Endothelial cell of umbilical vein (primary cell): ENCODE measurements around the gene PLPPR5. TPM values are rescaled to one million over a fixed set of nuclear protein-coding genes. Genes with fewer than 3 reads are reported as not detected.

Source experiments
- BruUV-seq: library from RNA; stranded (reverse); fragments of 400-500 nt; replicated peaks from 2 replicates; lab custom pipeline; 2021; lab: Mats Ljungman, UMichigan
- CTCF ChIA-PET: fragments of 300-600, 350-600 bp; sonication (Branson Sonifier 250); formaldehyde crosslinking; loops from one replicate; lab custom pipeline; 2021; ENCODE audit warnings: antibody characterized with exemption, inconsistent platforms; lab: Charles Lee
- POLR2A ChIA-PET: fragments of 300-600, 350-600 bp; sonication (Branson Sonifier 250); formaldehyde crosslinking; loops from one replicate; lab custom pipeline; 2021; ENCODE audit warnings: antibody characterized with exemption, inconsistent platforms; lab: Charles Lee
- DNase-seq: peaks from one replicate; pipeline ENCODE4 v3.0.0-alpha.2; 2011; ENCODE audit warnings: low read depth, low spot score
- FAIRE-seq: peaks from 2 replicates; lab custom pipeline; 2011; peaks lifted over from hg19 to GRCh38; lab: Jason Lieb, UNC
- H2AFZ ChIP-seq: 2 replicates; pipeline ENCODE4 v1.6.0; 2012; ENCODE audit warnings: low read depth, low read length, control low read depth, inconsistent platforms
- H3K27ac ChIP-seq: 2 replicates; pipeline ENCODE4 v1.5.1; 2011; ENCODE audit warnings: low read depth, mild to moderate bottlenecking, control low read depth, low read length, moderate library complexity; ENCODE audit not compliant: insufficient read depth
- H3K27me3 ChIP-seq, 2 experiments: 2 replicates each; pipeline versions ENCODE4 v1.6.0 to v1.6.1; 2011; ENCODE audit warnings: low read length in 2 of 2, mixed read lengths in 1 of 2; ENCODE audit not compliant: control insufficient read depth in 2 of 2, insufficient read depth in 2 of 2
- H3K36me3 ChIP-seq, 2 experiments: 2 replicates in 1 of 2; 3 replicates in 1 of 2; pipeline ENCODE4 v1.5.1; 2011; ENCODE audit warnings: low read length in 2 of 2, mild to moderate bottlenecking in 1 of 2, moderate library complexity in 1 of 2; ENCODE audit not compliant: control insufficient read depth in 2 of 2, insufficient read depth in 2 of 2; ENCODE audit errors: extremely low read depth in 1 of 2
- H3K4me1 ChIP-seq: 3 replicates; pipeline ENCODE4 v1.5.1; 2011; ENCODE audit warnings: mild to moderate bottlenecking, low read length; ENCODE audit not compliant: control insufficient read depth, insufficient read depth; ENCODE audit errors: extremely low read depth
- H3K4me2 ChIP-seq: 2 replicates; pipeline ENCODE4 v1.6.1; 2011; ENCODE audit warnings: low read length, control low read depth, mixed read lengths; ENCODE audit not compliant: insufficient read depth
- H3K4me3 ChIP-seq, 3 experiments: fragments of 200-600 bp in 1 of 3; sonication (generic), shearing (Covaris generic) in 1 of 3; replicated peaks in 1 of 3; 2 replicates each; pipeline ENCODE4 v1.5.1; 2011 to 2016; ENCODE audit warnings: control low read depth in 3 of 3, low read length in 3 of 3, mild to moderate bottlenecking in 2 of 3, inconsistent platforms in 1 of 3, low read depth in 1 of 3, moderate library complexity in 1 of 3; ENCODE audit not compliant: insufficient read depth in 1 of 3
- H3K79me2 ChIP-seq: 2 replicates; pipeline ENCODE4 v1.6.0; 2012; ENCODE audit warnings: low read length, inconsistent platforms; ENCODE audit not compliant: control insufficient read depth, insufficient read depth
- H3K9ac ChIP-seq: replicated peaks from 2 replicates; pipeline ENCODE3; 2011; ENCODE audit warnings: low read length, control low read depth; ENCODE audit not compliant: insufficient read depth; ENCODE audit errors: extremely low read depth
- H3K9me1 ChIP-seq: replicated peaks from 3 replicates; pipeline ENCODE4 v1.6.0; 2011; ENCODE audit warnings: mild to moderate bottlenecking, low read length; ENCODE audit not compliant: control insufficient read depth, insufficient read depth; ENCODE audit errors: extremely low read depth
- H3K9me3 ChIP-seq: replicated peaks from 2 replicates; pipeline ENCODE4 v1.5.1; 2012; ENCODE audit warnings: low read length, inconsistent platforms; ENCODE audit not compliant: control insufficient read depth, insufficient read depth
- H4K20me1 ChIP-seq: replicated peaks from 2 replicates; pipeline ENCODE3; 2011; ENCODE audit warnings: mild to moderate bottlenecking, low read length; ENCODE audit not compliant: control insufficient read depth, insufficient read depth; ENCODE audit errors: extremely low read depth
- EZH2 ChIP-seq: IDR thresholded peaks from 2 replicates; pipeline ENCODE4 v1.6.1; 2012; ENCODE audit warnings: borderline replicate concordance, low read depth, mild to moderate bottlenecking, moderate library complexity, low read length, inconsistent platforms; ENCODE audit not compliant: severe bottlenecking
- FOS ChIP-seq: IDR thresholded peaks from 2 replicates; pipeline ENCODE4 v1.6.1; 2011; ENCODE audit warnings: mild to moderate bottlenecking, low read length, moderate library complexity, borderline replicate concordance; ENCODE audit not compliant: insufficient read depth
- GATA2 ChIP-seq: IDR thresholded peaks from 2 replicates; pipeline ENCODE4 v1.7.0; 2011; ENCODE audit warnings: low read depth, mild to moderate bottlenecking, moderate library complexity, mixed read lengths, low read length; ENCODE audit not compliant: insufficient read length, insufficient read depth
- JUN ChIP-seq: IDR thresholded peaks from 2 replicates; pipeline ENCODE4 v1.6.1; 2011; ENCODE audit warnings: borderline replicate concordance, low read depth; ENCODE audit not compliant: insufficient read length, insufficient read depth
- MAX ChIP-seq: IDR thresholded peaks from 2 replicates; pipeline ENCODE4 v1.6.1; 2011; ENCODE audit not compliant: insufficient read depth, insufficient read length
- MYC ChIP-seq: IDR thresholded peaks from one replicate; pipeline ENCODE4 v1.6.1; 2011; ENCODE audit warnings: mild to moderate bottlenecking, low read depth, low read length
- POLR2A ChIP-seq: IDR thresholded peaks from 2 replicates; pipeline ENCODE4 v1.6.1; 2012; ENCODE audit warnings: low read depth, mild to moderate bottlenecking, control low read depth, low read length
- POLR2AphosphoS5 ChIP-seq: IDR thresholded peaks from 2 replicates; pipeline ENCODE4 v1.6.1; 2012; ENCODE audit warnings: low read depth, mild to moderate bottlenecking, control low read depth, low read length, moderate library complexity; ENCODE audit not compliant: insufficient read depth
- dilution Hi-C: fragments of 300-500 bp; cut with MboI; formaldehyde crosslinking; loops from one replicate; pipeline ENCODE4 v1.15.0; 2019; ENCODE audit warnings: low sequenced_read_pairs; ENCODE audit not compliant: extremely low pct_ligation_motif_present
- intact Hi-C: fragments of 100-400 bp; cut with micrococcal nuclease; formaldehyde crosslinking; loops from one replicate; pipeline ENCODE4 v1.10.0; 2022
- polyA plus RNA-seq, 4 experiments: library from polyadenylated mRNA; depleted of rRNA in 3 of 4; stranded (reverse) in 3 of 4; unstranded in 1 of 4; fragments of >200 nt; gene quantifications; 2 replicates each; pipeline versions ENCODE4 v1.2.1 to v1.2.3, GENCODE V29; 2011 to 2012; ENCODE audit warnings: missing spikeins in 1 of 4
- total RNA-seq: library from RNA; stranded (reverse); gene quantifications from 2 replicates; pipeline ENCODE4 v1.2.3, GENCODE V29; 2021
- TF ChIP-seq, protein P1 (sequence below), 2 donors: IDR thresholded peaks; 1 replicate in 1 of 2; 2 replicates in 1 of 2; pipeline ENCODE4 v1.5.1; 2011; ENCODE audit warnings: low read length in 2 of 2, mild to moderate bottlenecking in 2 of 2, moderate library complexity in 2 of 2, control low read depth in 1 of 2, inconsistent platforms in 1 of 2, low read depth in 1 of 2; ENCODE audit not compliant: insufficient read depth in 1 of 2; ENCODE audit errors: extremely low read depth in 1 of 2

Gene PLPPR5
- total and polyA plus RNA-seq, 2 donors (not counting 3 experiments of a cell fraction or from before 2014, with no cell fraction given) = not detected

GRCh38 chr1:98939471-98939870 is 65.2 kb downstream of the PLPPR5 start:
- no peak overlapping the region for H3K4me2 ChIP-seq
- no TSS peak for BruUV-seq
- intact Hi-C loops = no loop called here
- dilution Hi-C loops = no loop called here
- H3K9ac ChIP-seq = no peak overlapping the region
- H3K9me3 ChIP-seq = no peaks in the 10 kb centered on the region
- peaks cover 6% of the 10 kb centered on the region in 2 experiments for H3K27me3 ChIP-seq
- no peaks in the 10 kb centered on the region for H3K4me1 ChIP-seq
- TF ChIP-seq POLR2AphosphoS5 = no peak
- no peak for TF ChIP-seq GATA2
- TF ChIP-seq EZH2 = no peak
- TF ChIP-seq, protein P1, sequence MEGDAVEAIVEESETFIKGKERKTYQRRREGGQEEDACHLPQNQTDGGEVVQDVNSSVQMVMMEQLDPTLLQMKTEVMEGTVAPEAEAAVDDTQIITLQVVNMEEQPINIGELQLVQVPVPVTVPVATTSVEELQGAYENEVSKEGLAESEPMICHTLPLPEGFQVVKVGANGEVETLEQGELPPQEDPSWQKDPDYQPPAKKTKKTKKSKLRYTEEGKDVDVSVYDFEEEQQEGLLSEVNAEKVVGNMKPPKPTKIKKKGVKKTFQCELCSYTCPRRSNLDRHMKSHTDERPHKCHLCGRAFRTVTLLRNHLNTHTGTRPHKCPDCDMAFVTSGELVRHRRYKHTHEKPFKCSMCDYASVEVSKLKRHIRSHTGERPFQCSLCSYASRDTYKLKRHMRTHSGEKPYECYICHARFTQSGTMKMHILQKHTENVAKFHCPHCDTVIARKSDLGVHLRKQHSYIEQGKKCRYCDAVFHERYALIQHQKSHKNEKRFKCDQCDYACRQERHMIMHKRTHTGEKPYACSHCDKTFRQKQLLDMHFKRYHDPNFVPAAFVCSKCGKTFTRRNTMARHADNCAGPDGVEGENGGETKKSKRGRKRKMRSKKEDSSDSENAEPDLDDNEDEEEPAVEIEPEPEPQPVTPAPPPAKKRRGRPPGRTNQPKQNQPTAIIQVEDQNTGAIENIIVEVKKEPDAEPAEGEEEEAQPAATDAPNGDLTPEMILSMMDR (IDR thresholded peaks at IDR 0.05; ENCODE audit: extremely low read depth in 1 of 2, insufficient read depth in 1 of 2, low read depth in 1 of 2, low read length in 2 of 2) = no peak
- no peak for TF ChIP-seq MYC
- no peak for TF ChIP-seq JUN
- no peak for TF ChIP-seq MAX
- no peak for TF ChIP-seq FOS
- TF ChIP-seq POLR2A = no peak
- H3K79me2 ChIP-seq = no peaks in the 10 kb centered on the region
- ChIA-PET CTCF (interaction anchor here (1.5 to 2.0 kb wide), 2 partner anchors 55 to 146 kb away, joined by 6 to 12 read pairs; no protein-coding TSS in a partner anchor), POLR2A (no interaction called here)
- H3K36me3 ChIP-seq = no peaks in the 10 kb centered on the region
- H4K20me1 ChIP-seq = no peaks in the 10 kb centered on the region
- DNase-seq (no peak), FAIRE-seq (no peak)
- H3K27ac ChIP-seq = no peak overlapping the region
- no peaks in the 10 kb centered on the region for H3K9me1 ChIP-seq
- no peak overlapping the region for H3K4me3 ChIP-seq
- H2AFZ ChIP-seq = no peak overlapping the region
